IMR-90 (cell line): ENCODE measurements around the gene RHOT2. TPM values are rescaled to one million over a fixed set of nuclear protein-coding genes. Genes with fewer than 3 reads are reported as not detected.

ENCODE experiments used
- ATAC-seq: fragments of 200-7000 bp; cut with Tn5 transposase; 2 replicates; pipeline ENCODE4 v1.9.1; 2020; ENCODE audit warnings: low read depth, mild to moderate bottlenecking, moderate library complexity
- BruUV-seq: library from RNA; stranded (reverse); fragments of 400-500 nt; replicated peaks from 2 replicates; lab custom pipeline; 2021; lab: Mats Ljungman, UMichigan
- CTCF ChIA-PET: fragments of 300-600 bp; formaldehyde crosslinking; extraction: SDS; loops from one replicate; lab custom pipeline; 2021; ENCODE audit warnings: antibody characterized with exemption; lab: Yijun Ruan, JAX
- POLR2A ChIA-PET: fragments of 300-600 bp; sonication (Branson Sonifier 250); formaldehyde crosslinking; loops from one replicate; lab custom pipeline; 2022; ENCODE audit warnings: antibody characterized with exemption; ENCODE audit not compliant: unreplicated experiment; lab: Charles Lee
- DNase-seq: peaks from one replicate; pipeline ENCODE4 v3.0.0; 2013
- H2AFZ ChIP-seq: replicated peaks from 2 replicates; pipeline ENCODE3; 2013; ENCODE audit warnings: low read length, mild to moderate bottlenecking; ENCODE audit not compliant: poor library complexity
- H2AK5ac ChIP-seq: 2 replicates; pipeline ENCODE4 v1.6.1; 2013; ENCODE audit warnings: low read depth, low read length, inconsistent platforms
- H2AK9ac ChIP-seq: replicated peaks from 2 replicates; pipeline ENCODE3; 2013; ENCODE audit warnings: mild to moderate bottlenecking, low read depth, low read length, moderate library complexity; ENCODE audit not compliant: poor library complexity
- H2BK120ac ChIP-seq: 2 replicates; pipeline ENCODE4 v1.6.1; 2013; ENCODE audit warnings: low read depth, low read length, inconsistent platforms
- H2BK15ac ChIP-seq: 3 replicates; pipeline ENCODE4 v1.6.1; 2013; ENCODE audit warnings: low read depth, low read length, inconsistent platforms
- H2BK20ac ChIP-seq: 2 replicates; pipeline ENCODE4 v1.6.1; 2013; ENCODE audit warnings: low read depth, mild to moderate bottlenecking, inconsistent platforms, low read length, moderate library complexity
- H2BK5ac ChIP-seq: 2 replicates; pipeline ENCODE4 v1.6.1; 2013; ENCODE audit warnings: mild to moderate bottlenecking, low read depth, low read length, inconsistent platforms; ENCODE audit not compliant: poor library complexity, severe bottlenecking
- H3K14ac ChIP-seq: replicated peaks from 2 replicates; pipeline ENCODE4 v1.6.1; 2013; ENCODE audit warnings: low read depth, low read length, inconsistent platforms
- H3K18ac ChIP-seq: 2 replicates; pipeline ENCODE4 v1.6.1; 2013; ENCODE audit warnings: low read depth, low read length, control low read depth
- H3K23ac ChIP-seq: 2 replicates; pipeline ENCODE4 v1.6.1; 2013; ENCODE audit warnings: low read depth, low read length, inconsistent platforms
- H3K27ac ChIP-seq: 2 replicates; pipeline ENCODE4 v1.5.1; 2013; ENCODE audit warnings: mild to moderate bottlenecking, control low read depth, low read length; ENCODE audit not compliant: insufficient read depth
- H3K27me3 ChIP-seq: 2 replicates; pipeline ENCODE4 v1.6.1; 2013; ENCODE audit warnings: low read length; ENCODE audit not compliant: control insufficient read depth, insufficient read depth
- H3K36me3 ChIP-seq: 2 replicates; pipeline ENCODE4 v1.6.1; 2013; ENCODE audit warnings: low read length, mixed read lengths; ENCODE audit not compliant: control insufficient read depth, insufficient read depth
- H3K4ac ChIP-seq: 2 replicates; pipeline ENCODE4 v1.6.1; 2013; ENCODE audit warnings: low read depth, low read length, inconsistent platforms
- H3K4me1 ChIP-seq: 2 replicates; pipeline ENCODE4 v1.6.1; 2013; ENCODE audit warnings: low read length, mixed read lengths; ENCODE audit not compliant: control insufficient read depth, insufficient read depth
- H3K4me2 ChIP-seq: 2 replicates; pipeline ENCODE4 v1.6.1; 2013; ENCODE audit warnings: low read depth, mild to moderate bottlenecking, control low read depth, low read length, moderate library complexity
- H3K4me3 ChIP-seq: 2 replicates; pipeline ENCODE4 v1.5.1; 2013; ENCODE audit warnings: low read depth, mild to moderate bottlenecking, control low read depth, low read length, moderate library complexity; ENCODE audit not compliant: insufficient read depth
- H3K56ac ChIP-seq: 2 replicates; pipeline ENCODE4 v1.6.1; 2013; ENCODE audit warnings: low read length, inconsistent platforms; ENCODE audit not compliant: insufficient read depth; ENCODE audit errors: extremely low read depth
- H3K79me1 ChIP-seq, 2 experiments: 2 replicates each; pipeline ENCODE4 v1.6.1; 2013; ENCODE audit warnings: low read length in 2 of 2, inconsistent platforms in 1 of 2, low read depth in 1 of 2
- H3K9ac ChIP-seq: 2 replicates; pipeline ENCODE4 v1.6.1; 2013; ENCODE audit warnings: low read depth, low read length, control low read depth
- H3K9me1 ChIP-seq: 2 replicates; pipeline ENCODE4 v1.6.1; 2013; ENCODE audit warnings: low read length, inconsistent platforms; ENCODE audit not compliant: insufficient read depth
- H3K9me3 ChIP-seq: 2 replicates; pipeline ENCODE4 v1.6.1; 2013; ENCODE audit warnings: low read length; ENCODE audit not compliant: control insufficient read depth, insufficient read depth
- H4K20me1 ChIP-seq: 2 replicates; pipeline ENCODE4 v1.6.1; 2013; ENCODE audit warnings: low read length, inconsistent platforms; ENCODE audit not compliant: insufficient read depth
- H4K5ac ChIP-seq: 2 replicates; pipeline ENCODE4 v1.6.1; 2013; ENCODE audit warnings: mild to moderate bottlenecking, low read depth, low read length, control low read depth
- H4K8ac ChIP-seq, 2 experiments: 2 replicates each; pipeline ENCODE4 v1.6.1; 2013; ENCODE audit warnings: low read depth in 2 of 2, low read length in 2 of 2, control low read depth in 1 of 2, inconsistent platforms in 1 of 2
- H4K91ac ChIP-seq: 2 replicates; pipeline ENCODE4 v1.6.1; 2013; ENCODE audit warnings: low read depth, low read length, inconsistent platforms; ENCODE audit not compliant: insufficient read depth
- CEBPB ChIP-seq: IDR thresholded peaks from 2 replicates; pipeline ENCODE4 v1.6.1; 2012; ENCODE audit warnings: low read depth, low read length, improper control_type of control experiment
- POLR2A ChIP-seq: IDR thresholded peaks from 2 replicates; pipeline ENCODE4 v1.6.1; 2012; ENCODE audit warnings: mild to moderate bottlenecking, low read depth, low read length
- RFX5 ChIP-seq: IDR thresholded peaks from 2 replicates; pipeline ENCODE4 v1.8.0; 2012; ENCODE audit warnings: low read depth, mild to moderate bottlenecking, low read length, moderate library complexity
- WGBS, 2 experiments: methylation state at CpG; one replicate each; pipeline versions ENCODE4 v1.1.5 to v1.1.7; 2013; ENCODE audit warnings: missing lambda C conversion rate in 2 of 2; ENCODE audit not compliant: insufficient read length in 1 of 2; ENCODE audit errors: extremely low coverage in 2 of 2; 5-methylcytosine and 5-hydroxymethylcytosine counted together
- dilution Hi-C: fragments of 300-500 bp; cut with HindIII; formaldehyde crosslinking; loops from one replicate; pipeline ENCODE4 v1.14.3; 2018; ENCODE audit warnings: low sequenced_read_pairs; ENCODE audit not compliant: unreplicated experiment
- in situ Hi-C: fragments of 300-500 bp; cut with MboI; formaldehyde crosslinking; loops from 3 replicates; pipeline ENCODE4 v1.14.3; 2019; ENCODE audit warnings: low sequenced_read_pairs, inconsistent platforms, mixed read lengths
- intact Hi-C: fragments of 100-400 bp; cut with micrococcal nuclease; formaldehyde crosslinking; loops from 2 replicates; pipeline ENCODE4 v1.10.0; 2022
- polyA plus RNA-seq, 3 experiments: library from polyadenylated mRNA; depleted of rRNA; stranded (reverse); fragments of >200 nt; gene quantifications; 2 replicates each; pipeline ENCODE4 v1.2.3, GENCODE V29; 2012; ENCODE audit warnings: low replicate concordance in 1 of 3
- total RNA-seq: library from RNA; depleted of rRNA; stranded (reverse); fragments of >200 nt; gene quantifications from 2 replicates; pipeline ENCODE4 v1.2.3, GENCODE V29; 2012

The RHOT2 gene
- total and polyA plus RNA-seq, 2 of the 4 experiments (the other 2 are of a cell fraction) = 20.3 to 181 TPM

- Histone ChIP-seq H3K27ac (no peak within 1 kb of the TSS), H4K8ac (no peak within 1 kb of the TSS), H3K79me1 (peaks cover 3 to 29% of the 10 kb centered on the region in 2 experiments; a peak in 2 of 4 replicates), H2AFZ (peak within 1 kb of the TSS; percentile 32), H3K14ac (no peak within 1 kb of the TSS), H3K4ac (no peak within 1 kb of the TSS), H3K4me2 (no peak within 1 kb of the TSS; the same call in 1 of the 2 replicates), H3K23ac (no peak within 1 kb of the TSS), H2BK15ac (no peak within 1 kb of the TSS), H4K5ac (no peak within 1 kb of the TSS), H2AK5ac (no peak within 1 kb of the TSS), H2AK9ac (peak within 1 kb of the TSS; percentile 81), H3K4me3 (no peak within 1 kb of the TSS), H3K9me3 (no peaks in the 10 kb centered on the region), H3K36me3 (peaks cover 17% of the 10 kb centered on the region; the same call in 1 of the 2 replicates), H3K27me3 (no peaks in the 10 kb centered on the region), H3K4me1 (peaks cover 32% of the 10 kb centered on the region), H2BK20ac (no peak within 1 kb of the TSS), H3K9me1 (no peaks in the 10 kb centered on the region; the same call in 1 of the 2 replicates), H3K56ac (no peak within 1 kb of the TSS), H3K18ac (no peak within 1 kb of the TSS), H4K91ac (no peak within 1 kb of the TSS), H2BK5ac (no peak within 1 kb of the TSS), H2BK120ac (0 out of 2 replicates have a peak within 1 kb of the TSS, but pooled peaks have one; percentile 4), H4K20me1 (peaks cover 3% of the 10 kb centered on the region; the same call in 1 of the 2 replicates), H3K9ac (no peak within 1 kb of the TSS)
- POLR2A ChIA-PET = no interaction called here
- no peak for ATAC-seq
- intact Hi-C loops = no loop called here
- 21% methylated on average over 6 of the region's 23 CpGs; no CpG with 5 or more reads in 1 of the 2 experiments for WGBS, 2 experiments
- TF ChIP-seq POLR2A (no peak), RFX5 (no peak), CEBPB (no peak)
- no TSS peak for BruUV-seq
- CTCF ChIA-PET = no interaction called here
- no peak for DNase-seq
- dilution Hi-C loops = no loop called here
- in situ Hi-C loops = no loop called here
These were observed 37.0 kb upstream of the RHOT2 start, which contains the start of gene WFIKKN1 for GRCh38 chr16:630815-631405. Gene WFIKKN1 (plus strand): TSS chr16:630985. CDS start chr16:631254, 269 bp downstream.
